Fibroblast of skin of right quadriceps (primary cell): ENCODE data around the gene UBAC2.
"Not testable (repeated sequence)": the region's sequence is repeated elsewhere in the genome, so short reads cannot be mapped to it uniquely, and the experiment has no call there.

Experiments
- DNase-seq: peaks from one replicate; pipeline ENCODE4 v3.0.0-alpha.2; 2013

The UBAC2 gene

DNA sequence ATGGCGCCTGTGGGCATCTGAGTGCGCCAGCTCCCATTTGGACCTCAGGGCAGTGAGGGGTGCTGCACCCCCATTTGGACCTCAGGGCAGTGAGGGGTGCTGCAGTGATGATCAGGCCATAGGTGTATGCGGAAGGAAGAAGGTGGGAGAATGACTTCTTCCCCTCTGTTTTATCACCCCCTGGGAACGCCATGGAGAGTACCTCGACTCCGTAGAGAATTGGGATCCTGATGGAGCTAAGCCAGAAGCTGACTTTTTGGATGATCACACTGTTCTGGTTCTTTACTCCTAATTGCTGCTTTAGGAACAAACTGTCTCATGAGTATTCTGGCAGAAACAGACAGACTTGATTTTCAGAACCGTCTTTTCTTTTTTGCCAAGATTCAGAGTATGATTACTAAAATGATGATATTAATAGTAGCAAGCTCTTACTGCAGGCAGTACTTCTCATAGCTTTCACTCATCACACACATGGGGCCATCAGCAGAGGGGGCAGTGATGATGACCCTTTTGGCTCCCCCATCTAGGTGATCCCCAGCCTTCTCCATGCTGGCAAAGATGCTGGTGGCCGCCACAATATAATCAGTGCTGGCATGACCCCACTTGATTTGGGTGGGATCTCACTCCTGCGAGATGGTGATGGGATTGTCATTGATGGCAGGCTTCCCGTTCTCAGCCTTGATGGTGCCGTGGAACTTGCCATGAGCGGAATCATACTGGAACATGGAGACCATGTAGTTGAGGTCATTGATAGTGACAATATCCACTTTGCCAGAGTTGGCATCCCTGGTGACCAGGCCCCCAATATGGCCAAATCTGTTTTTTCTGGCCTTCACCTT, 10.3 kb upstream of the UBAC2 start:
- no peak for DNase-seq

GRCh38 chr13:99191336-99191899, 9.2 kb upstream of the UBAC2 start:
- DNase-seq = no peak

- peak; percentile 20 for DNase-seq
Measured at GRCh38 chr13:99191900-99192399, 8.7 kb upstream of the UBAC2 start.

DNA sequence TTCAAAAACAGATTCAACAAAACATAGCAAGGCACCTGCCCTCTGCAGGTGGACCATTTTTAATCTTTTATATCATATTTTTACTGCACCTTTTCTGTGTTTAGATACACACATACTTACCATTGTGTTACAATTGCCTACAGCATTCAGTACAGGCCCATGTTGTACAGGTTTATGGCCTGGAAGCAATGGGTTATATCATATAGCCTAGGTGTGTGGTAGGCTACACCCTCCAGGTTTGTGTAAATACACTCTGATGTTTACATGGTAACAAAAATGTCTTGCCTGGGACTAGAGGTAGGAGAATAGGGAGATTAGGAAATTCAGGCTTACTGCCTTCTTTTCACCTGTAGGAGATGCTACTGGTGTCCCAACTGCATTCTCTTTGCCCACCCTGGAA, 8.2 kb upstream of the UBAC2 start:
- no peak for DNase-seq

DNA sequence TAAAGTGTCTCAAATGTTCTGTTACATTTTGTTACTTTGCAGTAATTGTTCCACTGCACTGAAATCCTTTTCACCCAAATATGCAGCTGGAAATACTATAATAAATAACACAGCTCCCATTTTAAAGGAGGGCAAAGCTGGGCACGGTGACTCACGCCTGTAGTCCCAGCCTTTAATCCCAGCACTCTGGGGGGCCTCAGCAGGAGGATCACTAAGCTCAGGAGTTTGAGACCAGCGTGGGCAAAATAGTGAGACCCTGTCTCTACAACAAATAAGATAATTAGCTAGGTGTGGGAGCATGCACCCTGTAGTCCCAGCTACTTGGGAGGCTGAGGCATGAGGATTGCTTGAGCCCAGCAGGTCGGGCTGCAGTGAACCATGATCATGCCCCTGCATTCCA, 7.5 kb upstream of the UBAC2 start:
- no peak for DNase-seq

- no peak for DNase-seq
Measured at GRCh38 chr13:99196466-99197116, 4.1 kb upstream of the UBAC2 start.

- no peak for DNase-seq
Measured at GRCh38 chr13:99197117-99197651, 3.5 kb upstream of the UBAC2 start.

- DNase-seq = peak; percentile 14
Measured at GRCh38 chr13:99199541-99200431, 868 bp upstream of the UBAC2 start.

DNA sequence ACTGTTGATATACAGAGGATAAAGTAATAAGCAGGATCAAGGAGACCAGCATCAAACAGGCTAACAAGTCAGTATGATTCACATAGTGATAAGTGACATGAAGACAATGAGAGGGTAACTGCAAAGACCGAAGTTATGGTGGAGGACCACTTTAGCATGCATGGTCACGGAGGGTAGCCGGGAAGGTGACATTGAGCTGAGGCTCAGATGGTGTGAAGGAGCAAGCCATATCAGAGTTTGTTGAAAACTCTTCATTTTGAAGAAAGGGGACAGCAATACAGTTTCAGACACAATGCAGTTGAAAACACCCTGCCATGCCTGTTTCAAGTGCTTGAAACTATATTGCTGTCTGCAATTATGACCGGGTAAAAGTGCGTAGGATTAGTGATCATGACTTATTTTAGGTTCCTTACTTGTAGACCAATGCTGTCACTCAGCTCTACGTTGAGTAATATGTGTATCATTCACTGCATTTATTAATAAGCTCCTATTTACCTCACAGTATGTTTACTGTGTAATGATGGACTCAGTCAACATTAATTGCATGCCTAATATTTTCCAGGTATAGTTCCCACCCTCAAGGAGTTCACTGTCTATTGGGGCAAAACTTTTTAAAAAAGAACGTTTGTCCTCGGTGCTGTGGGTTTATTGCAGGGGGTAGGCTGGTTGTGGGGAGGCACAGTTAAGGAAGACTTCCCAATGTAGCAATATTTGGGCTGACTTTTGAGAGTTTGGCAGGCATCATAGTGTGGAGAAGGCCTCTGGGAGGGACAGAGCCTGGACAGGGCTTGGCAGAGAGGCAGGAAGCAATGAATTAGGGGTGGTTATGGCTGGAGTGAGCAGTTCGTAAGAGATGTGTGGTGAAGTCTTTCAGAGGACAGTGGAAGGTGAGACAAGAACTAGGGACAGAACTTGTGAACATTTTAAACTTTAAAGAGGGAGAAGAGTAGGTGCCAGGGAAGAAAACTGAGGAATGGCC, 3.2 kb downstream of the UBAC2 start:
- DNase-seq = no peak

- no peak for DNase-seq
Measured at GRCh38 chr13:99205621-99206220, 5.1 kb downstream of the UBAC2 start.

DNA sequence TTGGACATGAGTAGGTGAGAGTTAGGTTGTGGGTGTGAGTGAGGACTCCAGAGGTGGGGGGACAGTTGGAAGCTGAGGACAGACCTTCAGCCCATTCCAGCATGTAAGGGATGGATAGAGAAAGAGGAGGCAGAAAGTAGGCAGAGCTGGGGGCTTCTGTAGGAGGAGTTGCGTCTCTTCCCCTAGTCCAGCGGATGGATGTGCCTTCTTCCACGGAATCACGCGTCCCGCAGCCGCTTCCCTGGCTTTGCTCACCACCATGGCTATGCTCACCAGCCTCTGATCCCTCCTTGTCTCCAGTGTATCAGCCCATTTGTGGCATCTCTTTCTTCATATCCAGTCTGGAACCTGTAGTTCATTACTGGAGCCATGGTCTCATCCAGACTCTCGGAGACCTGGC, 5.6 kb downstream of the UBAC2 start:
- DNase-seq = no peak

- DNase-seq = no peak
Measured at GRCh38 chr13:99206873-99207272, 6.2 kb downstream of the UBAC2 start.

GRCh38 chr13:99207511-99207910, 6.9 kb downstream of the UBAC2 start:
- DNase-seq = no peak

DNA sequence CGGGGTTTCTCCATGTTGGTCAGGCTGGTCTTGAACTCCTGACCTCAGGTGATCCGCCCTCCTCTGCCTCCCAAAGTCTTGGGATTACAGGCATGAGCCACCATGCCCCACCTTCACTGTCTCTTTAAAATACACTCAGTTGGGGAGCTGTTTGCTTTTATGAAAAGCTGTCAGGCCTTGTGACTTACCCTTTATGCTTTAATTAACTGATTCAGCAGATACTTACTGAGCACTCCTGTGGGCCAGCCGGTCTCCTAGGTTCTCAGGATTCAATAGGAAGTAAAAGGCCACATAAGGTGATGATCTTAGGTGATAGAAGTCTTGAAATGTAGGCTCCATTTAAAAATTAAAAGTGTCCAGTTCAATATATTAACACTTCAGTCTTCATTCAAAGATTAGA, 7.5 kb downstream of the UBAC2 start:
- no peak for DNase-seq

DNA sequence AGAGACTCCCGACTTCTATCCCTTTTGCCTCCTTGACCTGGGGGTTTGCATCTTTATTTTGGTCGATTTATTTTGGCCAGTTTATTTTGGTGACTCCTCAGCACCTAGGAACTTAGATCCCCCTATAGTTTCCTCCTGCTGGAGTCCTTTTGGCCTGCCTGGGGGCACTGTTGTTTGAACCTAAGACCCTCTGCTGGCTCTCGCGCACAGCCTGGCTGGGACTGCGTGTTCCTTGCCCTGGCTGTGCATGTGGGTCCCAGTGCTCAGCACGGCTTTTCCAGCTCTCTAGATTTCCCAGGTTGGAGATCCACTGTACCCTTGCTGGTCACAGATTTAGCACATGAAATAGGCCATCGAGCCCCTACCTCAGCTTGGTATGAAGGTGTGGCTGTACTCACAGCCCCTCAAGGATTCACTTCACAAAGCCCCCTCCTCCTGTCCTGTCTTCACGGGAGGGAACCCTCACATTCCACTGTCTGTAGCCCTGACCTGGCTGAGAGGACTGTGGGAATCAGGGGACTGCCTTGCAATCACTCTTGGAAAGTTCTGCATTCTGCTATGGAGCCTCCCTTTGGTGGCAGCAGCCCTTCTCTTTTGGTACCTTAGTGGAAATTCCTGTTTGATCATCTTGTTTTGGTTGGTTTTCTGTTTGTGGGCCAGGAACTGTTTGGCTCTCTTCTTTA, 8.3 kb downstream of the UBAC2 start:
- DNase-seq = no peak

DNA sequence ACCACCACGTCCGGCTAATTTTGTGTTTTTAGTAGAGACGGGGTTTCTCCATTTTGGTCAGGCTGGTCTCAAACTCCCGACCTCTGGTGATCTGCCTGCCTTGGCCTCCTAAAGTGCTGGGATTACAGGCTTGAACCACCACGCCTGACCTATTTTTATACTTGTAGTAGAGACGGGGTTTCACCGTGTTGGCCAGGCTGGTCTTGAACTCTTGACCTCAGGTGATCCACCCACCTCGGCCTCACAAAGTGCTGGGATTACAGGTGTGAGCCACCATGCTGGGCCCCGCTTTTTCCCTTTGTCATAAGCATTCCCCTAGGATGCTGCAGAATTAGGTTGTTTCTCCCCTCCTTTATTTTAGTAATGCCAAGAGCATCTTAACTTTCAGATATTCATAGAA, 10.0 kb downstream of the UBAC2 start:
- DNase-seq = not testable (repeated sequence)

DNA sequence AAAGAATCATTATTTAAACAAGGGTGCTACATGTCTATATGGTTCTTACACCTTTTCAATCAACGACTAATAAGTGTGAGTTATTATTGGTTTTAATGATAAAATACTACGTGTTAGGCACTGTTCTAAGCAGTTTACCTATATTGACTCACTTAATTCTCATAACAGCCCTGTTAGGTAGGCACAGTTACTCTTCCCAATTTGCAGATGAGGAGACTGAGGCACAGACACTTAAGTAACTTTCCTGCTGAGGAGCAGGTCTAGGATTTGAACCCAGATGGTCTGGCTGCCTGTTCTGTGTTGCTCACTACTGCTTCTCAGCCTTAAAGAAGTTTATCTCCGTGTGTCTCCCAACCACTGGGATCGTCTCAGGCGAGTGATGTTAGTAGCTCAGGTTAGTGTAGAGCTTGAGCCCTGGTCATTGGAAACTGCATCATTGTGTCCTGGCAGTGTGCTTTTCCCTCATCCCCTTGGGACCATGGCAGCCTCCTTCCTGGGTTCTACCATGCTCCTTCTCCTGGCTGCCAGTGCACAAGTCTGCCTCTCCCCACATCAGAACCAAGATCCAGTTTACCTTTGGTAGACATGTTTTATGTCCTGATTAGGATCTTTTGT, 10.9 kb downstream of the UBAC2 start:
- no peak for DNase-seq

DNA sequence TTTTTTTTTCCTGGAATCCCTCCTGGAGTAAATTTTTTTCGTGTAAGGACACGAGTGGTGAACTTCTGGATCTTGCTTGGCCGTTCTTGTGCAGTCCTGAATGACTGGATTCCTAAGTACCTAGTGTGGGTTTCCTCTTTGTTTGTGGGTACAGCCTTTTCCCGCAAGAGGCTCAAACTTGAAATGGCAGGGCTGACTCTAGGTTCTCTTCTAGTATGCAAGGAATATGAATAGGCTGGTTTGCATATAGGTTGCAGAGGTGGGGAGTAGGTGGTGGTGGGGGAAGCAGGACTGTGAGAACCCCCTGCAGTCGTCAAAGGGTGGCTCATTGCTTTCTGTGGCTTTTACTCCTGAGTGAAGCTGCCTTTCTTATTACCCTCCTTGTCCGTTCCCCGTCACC, 13.6 kb downstream of the UBAC2 start:
- DNase-seq = no peak

DNA sequence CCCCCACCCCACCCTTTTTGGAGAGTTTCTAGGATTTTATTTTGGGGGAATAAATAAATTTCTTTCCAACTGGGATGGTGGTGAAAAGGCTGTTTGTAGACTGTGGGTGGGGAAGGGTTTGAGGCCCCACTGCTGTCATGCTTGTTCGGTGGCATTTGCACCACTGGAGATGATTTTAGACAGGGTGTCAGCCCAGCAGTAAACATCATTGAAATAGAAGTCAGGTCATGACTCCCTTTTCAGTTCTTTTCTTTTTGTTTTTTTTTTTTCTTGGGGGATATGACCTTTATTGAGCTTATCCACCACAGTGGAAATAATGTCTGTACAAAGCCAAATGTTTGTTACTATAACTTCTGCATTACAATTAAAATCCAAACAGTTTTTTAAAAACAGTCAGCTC, 14.1 kb downstream of the UBAC2 start:
- DNase-seq = no peak
